SK-N-SH (cell line): ENCODE results near the gene PUSL1. TPM values are rescaled to one million over a fixed set of nuclear protein-coding genes. Genes with fewer than 3 reads are reported as not detected.
A peak's percentile ranks its signal among the peaks of the same experiment; 100 is the strongest.

Source experiments
- CTCF ChIA-PET: fragments of 300-600, 350-600 bp; formaldehyde crosslinking; extraction: SDS; loops from one replicate; lab custom pipeline; 2021; lab: Yijun Ruan, JAX
- POLR2A ChIA-PET: fragments of 350-600 bp; sonication (Branson Sonifier 250); formaldehyde crosslinking; extraction: SDS; loops from one replicate; lab custom pipeline; 2020; ENCODE audit warnings: antibody characterized with exemption, inconsistent platforms; lab: Yijun Ruan, JAX
- DNase-seq: peaks from one replicate; pipeline ENCODE4 v3.0.0; 2012
- H2AFZ ChIP-seq: fragments of 200-600 bp; sonication (generic); 2 replicates; pipeline ENCODE4 v1.8.1; 2016; ENCODE audit warnings: antibody characterized with exemption, mild to moderate bottlenecking, low read depth
- H3F3A ChIP-seq: fragments of 200-600 bp; sonication (generic); replicated peaks from 2 replicates; pipeline ENCODE3; 2016; ENCODE audit warnings: antibody characterized with exemption, mild to moderate bottlenecking; ENCODE audit not compliant: insufficient read depth
- H3K27ac ChIP-seq, 2 experiments: fragments of 200-500 bp in 1 of 2; fragments of 200-600 bp in 1 of 2; sonication (Bioruptor generic) in 1 of 2; sonication (generic), shearing (Covaris generic) in 1 of 2; 2 replicates each; pipeline versions ENCODE4 v1.5.1 to v1.6.1; 2014 to 2016; ENCODE audit warnings: low read depth in 2 of 2, inconsistent platforms in 1 of 2, low read length in 1 of 2, mild to moderate bottlenecking in 1 of 2, mixed read lengths in 1 of 2
- H3K27me3 ChIP-seq: fragments of 200-600 bp; sonication (generic), shearing (Covaris generic); 2 replicates; pipeline ENCODE4 v1.6.1; 2016; ENCODE audit warnings: mixed run types; ENCODE audit not compliant: insufficient read depth
- H3K36me3 ChIP-seq, 2 experiments: fragments of 200-500 bp in 1 of 2; fragments of 200-600 bp in 1 of 2; sonication (Bioruptor generic) in 1 of 2; sonication (generic) in 1 of 2; replicated peaks in 1 of 2; 2 replicates each; pipeline versions ENCODE3 to v1.5.1; 2014 to 2016; ENCODE audit warnings: low read length in 1 of 2, mild to moderate bottlenecking in 1 of 2; ENCODE audit not compliant: insufficient read depth in 2 of 2, control insufficient read depth in 1 of 2
- H3K4me1 ChIP-seq, 2 experiments: fragments of 200-500 bp in 1 of 2; fragments of 200-600 bp in 1 of 2; sonication (Bioruptor generic) in 1 of 2; sonication (generic), shearing (Covaris generic) in 1 of 2; 2 replicates each; pipeline versions ENCODE4 v1.5.1 to v1.6.1; 2014 to 2016; ENCODE audit warnings: low read depth in 1 of 2, low read length in 1 of 2, mixed run types in 1 of 2; ENCODE audit not compliant: insufficient read depth in 2 of 2, control insufficient read depth in 1 of 2
- H3K4me2 ChIP-seq: fragments of 200-600 bp; sonication (generic), shearing (Covaris generic); 2 replicates; pipeline ENCODE4 v1.6.1; 2017; ENCODE audit warnings: mixed run types
- H3K4me3 ChIP-seq, 2 experiments: fragments of 200-500 bp in 1 of 2; fragments of 200-600 bp in 1 of 2; sonication (Bioruptor generic) in 1 of 2; sonication (generic), shearing (Covaris generic) in 1 of 2; 2 replicates each; pipeline versions ENCODE4 v1.5.1 to v1.8.1; 2014 to 2016; ENCODE audit warnings: low read depth in 2 of 2, inconsistent platforms in 1 of 2, low read length in 1 of 2, mild to moderate bottlenecking in 1 of 2, mixed read lengths in 1 of 2, moderate library complexity in 1 of 2
- H3K79me2 ChIP-seq: fragments of 200-600 bp; sonication (generic); 2 replicates; pipeline ENCODE4 v1.8.1; 2017; ENCODE audit warnings: mild to moderate bottlenecking; ENCODE audit not compliant: insufficient read depth
- H3K9ac ChIP-seq: fragments of 200-600 bp; sonication (generic); 2 replicates; pipeline ENCODE4 v1.6.1; 2017; ENCODE audit warnings: mixed run types
- H3K9me2 ChIP-seq: fragments of 200-600 bp; sonication (generic); 2 replicates; pipeline ENCODE4 v1.6.1; 2017; ENCODE audit warnings: mixed run types
- H3K9me3 ChIP-seq: fragments of 200-600 bp; sonication (generic); 2 replicates; pipeline ENCODE4 v1.6.1; 2017; ENCODE audit warnings: mixed run types, mild to moderate bottlenecking, moderate library complexity
- H4K20me1 ChIP-seq: fragments of 200-600 bp; sonication (generic); 2 replicates; pipeline ENCODE4 v1.6.1; 2017; ENCODE audit warnings: mild to moderate bottlenecking, mixed run types; ENCODE audit not compliant: insufficient read depth
- CTCF ChIP-seq: fragments of 200-600 bp; sonication (generic); IDR thresholded peaks from 2 replicates; pipeline ENCODE4 v1.6.1; 2017; ENCODE audit warnings: antibody characterized with exemption, mild to moderate bottlenecking, moderate library complexity
- ELF1 ChIP-seq: IDR thresholded peaks from 2 replicates; pipeline ENCODE4 v1.4.0; 2012
- EP300 ChIP-seq, 2 experiments: IDR thresholded peaks; 2 replicates each; pipeline versions ENCODE4 v1.4.0 to v1.6.1; 2012; ENCODE audit warnings: borderline replicate concordance in 1 of 2, low read depth in 1 of 2, low read length in 1 of 2
- FOSL2 ChIP-seq: IDR thresholded peaks from 2 replicates; pipeline ENCODE4 v1.4.0; 2012; ENCODE audit warnings: low read depth, mild to moderate bottlenecking, moderate library complexity, borderline replicate concordance
- FOXJ3 ChIP-seq: sonication (generic); formaldehyde crosslinking; IDR thresholded peaks from 2 replicates; pipeline ENCODE4 v1.5.1; 2020; ENCODE audit warnings: mild to moderate bottlenecking, missing genetic modification reagents
- GABPA ChIP-seq: IDR thresholded peaks from 2 replicates; pipeline ENCODE4 v1.4.0; 2012; ENCODE audit warnings: low read depth, mild to moderate bottlenecking
- GATA2 ChIP-seq: sonication (generic); formaldehyde crosslinking; IDR thresholded peaks from 2 replicates; pipeline ENCODE4 v1.5.0; 2020; ENCODE audit warnings: mild to moderate bottlenecking, missing genetic modification reagents
- JUND ChIP-seq: IDR thresholded peaks from 2 replicates; pipeline ENCODE4 v1.4.0; 2012
- MEF2A ChIP-seq: IDR thresholded peaks from 2 replicates; pipeline ENCODE4 v1.4.0; 2012; ENCODE audit warnings: low read depth, borderline replicate concordance
- NFIC ChIP-seq: IDR thresholded peaks from 2 replicates; pipeline ENCODE4 v1.4.0; 2012; ENCODE audit warnings: borderline replicate concordance
- POLR2AphosphoS5 ChIP-seq: IDR thresholded peaks from 2 replicates; pipeline ENCODE4 v1.6.1; 2012; ENCODE audit warnings: low read depth, low read length
- RCOR1 ChIP-seq: fragments of 150-350 bp; IDR thresholded peaks from 2 replicates; pipeline ENCODE4 v1.6.1; 2017; ENCODE audit warnings: antibody characterized with exemption, low read length
- SIN3A ChIP-seq: IDR thresholded peaks from 2 replicates; pipeline ENCODE4 v1.6.1; 2012; ENCODE audit warnings: low read depth, mild to moderate bottlenecking, low read length, moderate library complexity, borderline replicate concordance
- USF1 ChIP-seq: IDR thresholded peaks from 2 replicates; pipeline ENCODE4 v1.4.0; 2012; ENCODE audit warnings: low read depth, borderline replicate concordance
- YY1 ChIP-seq: IDR thresholded peaks from 2 replicates; pipeline ENCODE4 v1.4.0; 2012; ENCODE audit warnings: low read depth, mild to moderate bottlenecking
- WGBS: methylation state at CpG from one replicate; pipeline ENCODE4 v1.1.6; 2017; ENCODE audit warnings: low lambda C conversion rate; 5-methylcytosine and 5-hydroxymethylcytosine counted together
- polyA plus RNA-seq, 3 experiments: library from polyadenylated mRNA; depleted of rRNA; stranded (reverse); fragments of >200 nt; gene quantifications; 2 replicates each; pipeline ENCODE4 v1.2.3, GENCODE V29; 2012
- TF ChIP-seq, protein P1 (sequence below): IDR thresholded peaks from 2 replicates; pipeline ENCODE4 v1.6.1; 2012; ENCODE audit warnings: mild to moderate bottlenecking, low read depth, low read length, moderate library complexity
- TF ChIP-seq, protein P2 (sequence below): fragments of 150-350 bp; IDR thresholded peaks from 2 replicates; pipeline ENCODE4 v1.6.1; 2016; ENCODE audit warnings: mild to moderate bottlenecking, low read depth, low read length

PUSL1 gene
- polyA plus RNA-seq, 1 of the 3 experiments (the other 2 are of a cell fraction) = 19.0 TPM

- H3K9ac ChIP-seq = no peak overlapping the region
- no peaks in the 10 kb centered on the region for H3K9me3 ChIP-seq
- H4K20me1 ChIP-seq = peaks cover 45% of the 10 kb centered on the region
- no peak overlapping the region for H2AFZ ChIP-seq
- ChIA-PET POLR2A (interaction anchor here (1.1 to 2.0 kb wide), 2 partner anchors 28 to 67 kb away, joined by 3 to 7 read pairs; partner anchors contain the start of gene AURKAIP1), CTCF (interaction anchor here (0.8 to 4.8 kb wide), 7 partner anchors 12 to 224 kb away, joined by 3 to 34 read pairs (median 4); partner anchors contain the start of gene AURKAIP1)
- peak overlapping the region; percentile 64 to 87; a peak in 2 of 4 replicates for H3K4me3 ChIP-seq
- H3K9me2 ChIP-seq = no peaks in the 10 kb centered on the region
- 79% methylated on average over 5 of the region's 10 CpGs for WGBS
- no peaks in the 10 kb centered on the region for H3K36me3 ChIP-seq
- H3K27ac ChIP-seq = no peak overlapping the region
- H3F3A ChIP-seq = peaks cover 2% of the 10 kb centered on the region
- peaks cover 0 to 27% of the 10 kb centered on the region in 2 experiments; a peak in 1 of 4 replicates for H3K4me1 ChIP-seq
- no peak for DNase-seq
- TF ChIP-seq ELF1 = no peak
- no peak for TF ChIP-seq CTCF
- TF ChIP-seq USF1 = no peak
- TF ChIP-seq RCOR1 = no peak
- no peak for TF ChIP-seq FOXJ3 (CRISPR knock-in tag)
- no peaks in the 10 kb centered on the region for H3K27me3 ChIP-seq
- peaks cover 47% of the 10 kb centered on the region for H3K79me2 ChIP-seq
- peak overlapping the region; percentile 89 for H3K4me2 ChIP-seq
Measured at GRCh38 chr1:1347026-1347595, 38.7 kb downstream of the PUSL1 start.

- Histone ChIP-seq H3K36me3 (no peaks in the 10 kb centered on the region), H3K4me3 (peak overlapping the region; percentile 64 to 87), H3K9me3 (no peaks in the 10 kb centered on the region), H3F3A (peaks cover 5% of the 10 kb centered on the region), H4K20me1 (peaks cover 45% of the 10 kb centered on the region), H3K4me2 (peak overlapping the region; percentile 89), H3K27me3 (no peaks in the 10 kb centered on the region), H3K9ac (peak overlapping the region; percentile 56; the same call in 1 of the 2 replicates), H3K27ac (no peak overlapping the region; a peak in 1 of 4 replicates), H3K79me2 (peaks cover 47% of the 10 kb centered on the region), H2AFZ (no peak overlapping the region), H3K4me1 (peaks cover 0 to 29% of the 10 kb centered on the region in 2 experiments; a peak in 1 of 4 replicates), H3K9me2 (no peaks in the 10 kb centered on the region)
- DNase-seq = no peak
- ChIA-PET POLR2A (interaction anchor here (2.0 kb wide), 1 partner anchor 27 kb away, joined by 7 read pairs; the partner anchor contains the start of gene AURKAIP1), CTCF (interaction anchor here (0.8 to 2.1 kb wide), 17 partner anchors 9 to 363 kb away, joined by 3 to 13 read pairs (median 4); partner anchors contain the start of genes AURKAIP1 and TAS1R3)
- WGBS = 57% methylated on average over 6 of the region's 26 CpGs
- TF ChIP-seq FOXJ3 (CRISPR knock-in tag) (no peak), MEF2A (no peak), YY1 (no peak), FOSL2 (no peak), GATA2 (no peak), SIN3A (no peak), RCOR1 (no peak), JUND (no peak), NFIC (no peak), GABPA (no peak), POLR2AphosphoS5 (no peak), EP300 (IDR thresholded peaks at IDR 0.05; ENCODE audit: borderline replicate concordance in 1 of 2, low read depth in 1 of 2, low read length in 1 of 2) (no peak)
- TF ChIP-seq, protein P1, sequence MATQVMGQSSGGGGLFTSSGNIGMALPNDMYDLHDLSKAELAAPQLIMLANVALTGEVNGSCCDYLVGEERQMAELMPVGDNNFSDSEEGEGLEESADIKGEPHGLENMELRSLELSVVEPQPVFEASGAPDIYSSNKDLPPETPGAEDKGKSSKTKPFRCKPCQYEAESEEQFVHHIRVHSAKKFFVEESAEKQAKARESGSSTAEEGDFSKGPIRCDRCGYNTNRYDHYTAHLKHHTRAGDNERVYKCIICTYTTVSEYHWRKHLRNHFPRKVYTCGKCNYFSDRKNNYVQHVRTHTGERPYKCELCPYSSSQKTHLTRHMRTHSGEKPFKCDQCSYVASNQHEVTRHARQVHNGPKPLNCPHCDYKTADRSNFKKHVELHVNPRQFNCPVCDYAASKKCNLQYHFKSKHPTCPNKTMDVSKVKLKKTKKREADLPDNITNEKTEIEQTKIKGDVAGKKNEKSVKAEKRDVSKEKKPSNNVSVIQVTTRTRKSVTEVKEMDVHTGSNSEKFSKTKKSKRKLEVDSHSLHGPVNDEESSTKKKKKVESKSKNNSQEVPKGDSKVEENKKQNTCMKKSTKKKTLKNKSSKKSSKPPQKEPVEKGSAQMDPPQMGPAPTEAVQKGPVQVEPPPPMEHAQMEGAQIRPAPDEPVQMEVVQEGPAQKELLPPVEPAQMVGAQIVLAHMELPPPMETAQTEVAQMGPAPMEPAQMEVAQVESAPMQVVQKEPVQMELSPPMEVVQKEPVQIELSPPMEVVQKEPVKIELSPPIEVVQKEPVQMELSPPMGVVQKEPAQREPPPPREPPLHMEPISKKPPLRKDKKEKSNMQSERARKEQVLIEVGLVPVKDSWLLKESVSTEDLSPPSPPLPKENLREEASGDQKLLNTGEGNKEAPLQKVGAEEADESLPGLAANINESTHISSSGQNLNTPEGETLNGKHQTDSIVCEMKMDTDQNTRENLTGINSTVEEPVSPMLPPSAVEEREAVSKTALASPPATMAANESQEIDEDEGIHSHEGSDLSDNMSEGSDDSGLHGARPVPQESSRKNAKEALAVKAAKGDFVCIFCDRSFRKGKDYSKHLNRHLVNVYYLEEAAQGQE = no peak
- TF ChIP-seq, protein P2, sequence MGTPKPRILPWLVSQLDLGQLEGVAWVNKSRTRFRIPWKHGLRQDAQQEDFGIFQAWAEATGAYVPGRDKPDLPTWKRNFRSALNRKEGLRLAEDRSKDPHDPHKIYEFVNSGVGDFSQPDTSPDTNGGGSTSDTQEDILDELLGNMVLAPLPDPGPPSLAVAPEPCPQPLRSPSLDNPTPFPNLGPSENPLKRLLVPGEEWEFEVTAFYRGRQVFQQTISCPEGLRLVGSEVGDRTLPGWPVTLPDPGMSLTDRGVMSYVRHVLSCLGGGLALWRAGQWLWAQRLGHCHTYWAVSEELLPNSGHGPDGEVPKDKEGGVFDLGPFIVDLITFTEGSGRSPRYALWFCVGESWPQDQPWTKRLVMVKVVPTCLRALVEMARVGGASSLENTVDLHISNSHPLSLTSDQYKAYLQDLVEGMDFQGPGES = no peak
Measured at GRCh38 chr1:1347663-1348419, 39.4 kb downstream of the PUSL1 start.
